Upper lobe of left lung (tissue), 6 donors: ENCODE results near the gene FOSL2. TPM values are rescaled to one million over a fixed set of nuclear protein-coding genes. Genes with fewer than 3 reads are reported as not detected.

Experiments
- ATAC-seq, 2 donors: fragments of 200-7000 bp; cut with Tn5 transposase; one replicate each; pipeline ENCODE4 v1.9.1; 2022; ENCODE audit warnings: mild to moderate bottlenecking in 2 of 2, moderate library complexity in 2 of 2; ENCODE audit not compliant: low FRiP score in 2 of 2
- DNase-seq, 2 donors: peaks; one replicate each; pipeline ENCODE4 v3.0.0-alpha.2; 2019 to 2020
- H3K27ac ChIP-seq, 4 donors: fragments of 200-600 bp; sonication (generic); one replicate each; pipeline ENCODE4 v1.5.1; 2016 to 2019
- H3K27me3 ChIP-seq, 4 donors: fragments of 200-600 bp; sonication (generic); one replicate each; pipeline ENCODE4 v1.5.1; 2017 to 2019
- H3K36me3 ChIP-seq, 4 donors: fragments of 200-600 bp; sonication (generic); one replicate each; pipeline ENCODE4 v1.5.1; 2016 to 2019
- H3K4me1 ChIP-seq, 4 donors: fragments of 200-600 bp; sonication (generic); one replicate each; pipeline ENCODE4 v1.5.1; 2018 to 2019
- H3K4me3 ChIP-seq, 4 donors: fragments of 200-600 bp; sonication (generic); one replicate each; pipeline ENCODE4 v1.5.1; 2017 to 2019; ENCODE audit warnings: mild to moderate bottlenecking in 2 of 4, moderate library complexity in 1 of 4
- H3K9me3 ChIP-seq, 4 donors: fragments of 200-600 bp; sonication (generic); one replicate each; pipeline ENCODE4 v1.5.1; 2018 to 2019
- CTCF ChIP-seq, 6 experiments: fragments of 450-650 bp in 4 of 6; fragments of 200-600 bp in 2 of 6; sonication (generic) in 2 of 6; IDR thresholded peaks; one replicate each; pipeline ENCODE4 v1.5.1; 2016 to 2019; ENCODE audit warnings: antibody characterized with exemption in 6 of 6
- EP300 ChIP-seq, 4 donors: sonication (generic); formaldehyde crosslinking; IDR thresholded peaks; one replicate each; pipeline ENCODE4 v1.5.1; 2017; ENCODE audit warnings: antibody characterized with exemption in 4 of 4, control low read depth in 2 of 4
- POLR2A ChIP-seq, 4 donors: fragments of 450-650 bp; IDR thresholded peaks; one replicate each; pipeline ENCODE4 v1.5.1; 2016 to 2017; ENCODE audit warnings: antibody characterized with exemption in 4 of 4, mild to moderate bottlenecking in 2 of 4
- POLR2AphosphoS5 ChIP-seq, 2 donors: sonication (generic); formaldehyde crosslinking; IDR thresholded peaks; one replicate each; pipeline ENCODE4 v1.5.1; 2017; ENCODE audit warnings: antibody characterized with exemption in 2 of 2
- WGBS, 2 donors: methylation state at CpG; one replicate each; pipeline ENCODE4 v1.1.5; 2017 to 2018; 5-methylcytosine and 5-hydroxymethylcytosine counted together
- total RNA-seq, 6 donors: library from RNA; depleted of rRNA in 4 of 6; stranded (reverse); fragments of >200 nt in 4 of 6; gene quantifications; one replicate each; pipeline versions ENCODE4 v1.1.0 to v1.2.1, GENCODE V29; 2016 to 2021
- donor health status: DM: no; HTN: no; CAD: no; lungs with moderate emphysema.
- donor health status: DM: no; HTN: yes; CAD: no; lungs with severe emphysema.

Gene FOSL2
- total RNA-seq, 6 donors from 2014 or later, result 71.0 to 137 (median 91.0) TPM

GRCh38 chr2:28356095-28356911, 36.4 kb upstream of the FOSL2 start:
- peak; percentile 73 to 86 for ATAC-seq
- Histone ChIP-seq H3K4me3 (no peak overlapping the region), H3K27ac (peak overlapping the region; percentile 48 to 77 (median 56)), H3K4me1 (peaks cover 29 to 40% (median 33%) of the 10 kb centered on the region in 4 donors), H3K9me3 (no peaks in the 10 kb centered on the region), H3K36me3 (no peaks in the 10 kb centered on the region), H3K27me3 (no peaks in the 10 kb centered on the region)
- 33 to 53% methylated on average over 3 to 14 of the region's 17 CpGs for WGBS, 2 donors
- peak; percentile 69 to 95 for DNase-seq
- TF ChIP-seq POLR2AphosphoS5 (IDR thresholded peaks at IDR 0.05) (peak in 1 of 2 donors; percentile 56), EP300 (IDR thresholded peaks at IDR 0.05) (no peak)

- 94 to 95% methylated on average over 4 of the region's 5 CpGs for WGBS, 2 donors
- no peaks in the 10 kb centered on the region for H3K36me3 ChIP-seq
- H3K4me1 ChIP-seq, result peaks cover 29 to 40% (median 33%) of the 10 kb centered on the region in 4 donors
- no peaks in the 10 kb centered on the region for H3K9me3 ChIP-seq
- no peak for TF ChIP-seq CTCF (IDR thresholded peaks at IDR 0.05)
- TF ChIP-seq POLR2A (IDR thresholded peaks at IDR 0.05), result no peak
- TF ChIP-seq EP300 (IDR thresholded peaks at IDR 0.05), result no peak
- no peak for TF ChIP-seq POLR2AphosphoS5 (IDR thresholded peaks at IDR 0.05)
- H3K27ac ChIP-seq, result peak overlapping the region in 3 of 4 donors; percentile 52 to 77 (median 61)
- ATAC-seq (no peak), DNase-seq (no peak)
- no peaks in the 10 kb centered on the region for H3K27me3 ChIP-seq
- H3K4me3 ChIP-seq, result no peak overlapping the region
Observed at GRCh38 chr2:28357055-28357454, 35.6 kb upstream of the FOSL2 start.

GRCh38 chr2:28357948-28358667, 34.5 kb upstream of the FOSL2 start:
- 88 to 90% methylated on average over 14 to 19 of the region's 19 CpGs for WGBS, 2 donors
- Histone ChIP-seq H3K4me3 (no peak overlapping the region), H3K27ac (peak overlapping the region in 2 of 4 donors; percentile 72 to 80), H3K9me3 (no peaks in the 10 kb centered on the region), H3K27me3 (no peaks in the 10 kb centered on the region), H3K36me3 (no peaks in the 10 kb centered on the region), H3K4me1 (peaks cover 29 to 40% (median 33%) of the 10 kb centered on the region in 4 donors)
- no peak for TF ChIP-seq EP300 (IDR thresholded peaks at IDR 0.05)
- no peak for TF ChIP-seq CTCF (IDR thresholded peaks at IDR 0.05)
- TF ChIP-seq POLR2A (IDR thresholded peaks at IDR 0.05), result no peak
- no peak for TF ChIP-seq POLR2AphosphoS5 (IDR thresholded peaks at IDR 0.05)
- DNase-seq, result no peak
- ATAC-seq, result no peak

GRCh38 chr2:28358668-28359201, 33.9 kb upstream of the FOSL2 start:
- TF ChIP-seq POLR2AphosphoS5 (IDR thresholded peaks at IDR 0.05) (no peak), EP300 (IDR thresholded peaks at IDR 0.05) (no peak), CTCF (IDR thresholded peaks at IDR 0.05) (no peak), POLR2A (IDR thresholded peaks at IDR 0.05) (no peak)
- Histone ChIP-seq H3K9me3 (no peaks in the 10 kb centered on the region), H3K36me3 (no peaks in the 10 kb centered on the region), H3K27me3 (no peaks in the 10 kb centered on the region), H3K4me1 (peaks cover 29 to 40% (median 33%) of the 10 kb centered on the region in 4 donors), H3K4me3 (no peak overlapping the region), H3K27ac (peak overlapping the region; percentile 43 to 80 (median 58))
- WGBS, 2 donors, result 82 to 89% methylated on average over 3 to 7 of the region's 7 CpGs
- DNase-seq, result no peak
- no peak for ATAC-seq
